HG02610 (cell line): ENCODE results near the gene BMPR1A.
"Not testable (repeated sequence)": the region's sequence is repeated elsewhere in the genome, so short reads cannot be mapped to it uniquely, and the experiment has no call there.

Experiments used
- ATAC-seq: cut with Tn5 transposase; IDR thresholded peaks from one replicate; pipeline ENCODE4 v1.9.1; 2021; ENCODE audit warnings: mild to moderate bottlenecking, moderate library complexity; ENCODE audit not compliant: unreplicated experiment

The BMPR1A gene

GRCh38 chr10:86936661-86937501, 180.5 kb downstream of the BMPR1A start:
- no peak for ATAC-seq

- ATAC-seq = no peak
These were observed 181.2 kb downstream of the BMPR1A start for GRCh38 chr10:86937502-86938154.

- ATAC-seq = no peak
These were observed 181.8 kb downstream of the BMPR1A start for GRCh38 chr10:86938260-86938659.

- ATAC-seq = not testable (repeated sequence)
These were observed 183.7 kb downstream of the BMPR1A start for GRCh38 chr10:86940076-86940475.

- ATAC-seq = no peak
These were observed 184.3 kb downstream of the BMPR1A start for GRCh38 chr10:86940677-86941076.

GRCh38 chr10:86941426-86941825, 185.0 kb downstream of the BMPR1A start:
- ATAC-seq = no peak

DNA sequence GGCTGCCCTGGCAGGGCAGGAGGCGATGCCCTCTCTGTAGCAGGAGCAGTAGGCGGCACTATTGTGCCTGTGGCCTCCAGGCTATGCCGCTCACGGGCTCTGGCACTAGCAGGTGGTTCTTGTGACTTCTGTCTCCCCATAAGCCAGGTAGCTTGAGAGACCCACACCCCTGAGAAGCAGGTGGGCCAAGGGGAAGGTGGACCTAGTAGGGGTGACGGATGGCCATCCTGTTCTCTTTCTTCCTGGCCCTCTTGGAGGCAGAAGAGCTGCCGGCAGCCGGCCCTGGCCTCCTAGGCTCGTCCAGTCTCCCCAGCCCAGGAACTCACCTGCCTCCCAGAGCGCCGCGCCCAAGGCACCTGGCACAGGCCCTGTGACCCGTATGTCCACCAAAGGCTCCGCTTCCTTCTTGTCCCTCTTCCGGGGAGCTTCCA, 185.6 kb downstream of the BMPR1A start:
- ATAC-seq = no peak

- no peak for ATAC-seq
These were observed 186.3 kb downstream of the BMPR1A start for GRCh38 chr10:86942441-86943315.

GRCh38 chr10:86943316-86944030, 187.1 kb downstream of the BMPR1A start:
- ATAC-seq = no peak

- ATAC-seq = no peak
These were observed 187.6 kb downstream of the BMPR1A start for GRCh38 chr10:86944031-86944419.

DNA sequence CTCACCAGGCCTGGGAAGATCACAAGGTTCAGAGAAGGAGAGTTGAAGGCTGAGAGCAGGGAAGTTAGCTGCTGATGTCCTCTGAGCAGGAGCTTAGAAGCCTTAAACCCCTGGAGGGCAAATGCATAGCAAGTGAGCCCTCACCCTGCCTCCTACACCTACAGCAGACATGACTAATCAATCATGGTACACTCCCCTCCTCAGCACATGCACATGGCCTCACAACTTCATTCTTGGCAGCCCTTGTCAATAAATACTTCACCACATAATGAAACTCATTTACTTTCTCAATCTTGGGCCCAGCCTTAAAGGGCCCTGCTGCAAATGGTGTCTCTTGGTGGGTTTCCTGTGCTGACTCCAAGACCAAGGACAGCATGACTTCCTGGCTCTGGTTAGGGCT, 188.1 kb downstream of the BMPR1A start:
- ATAC-seq = no peak

DNA sequence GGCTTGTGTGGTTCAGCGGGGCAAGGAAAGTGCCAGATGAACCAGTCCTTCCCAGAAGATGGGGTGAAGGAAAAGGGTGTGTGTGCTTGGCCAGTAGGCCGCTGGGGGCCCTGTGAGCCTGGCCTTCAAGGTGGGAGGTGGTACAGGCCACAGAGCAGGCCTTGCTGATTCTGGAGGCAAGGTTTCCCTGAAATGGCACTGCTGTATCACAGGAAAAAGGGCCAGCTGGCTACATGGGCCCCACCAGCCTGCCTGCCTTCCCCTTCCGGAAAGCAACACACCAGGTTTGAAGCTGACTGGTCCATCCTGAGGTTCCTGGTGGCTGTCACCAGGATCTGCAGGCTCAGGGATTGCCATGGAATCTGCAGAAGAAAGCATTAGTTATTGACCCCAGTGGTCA, 188.5 kb downstream of the BMPR1A start:
- no peak for ATAC-seq

DNA sequence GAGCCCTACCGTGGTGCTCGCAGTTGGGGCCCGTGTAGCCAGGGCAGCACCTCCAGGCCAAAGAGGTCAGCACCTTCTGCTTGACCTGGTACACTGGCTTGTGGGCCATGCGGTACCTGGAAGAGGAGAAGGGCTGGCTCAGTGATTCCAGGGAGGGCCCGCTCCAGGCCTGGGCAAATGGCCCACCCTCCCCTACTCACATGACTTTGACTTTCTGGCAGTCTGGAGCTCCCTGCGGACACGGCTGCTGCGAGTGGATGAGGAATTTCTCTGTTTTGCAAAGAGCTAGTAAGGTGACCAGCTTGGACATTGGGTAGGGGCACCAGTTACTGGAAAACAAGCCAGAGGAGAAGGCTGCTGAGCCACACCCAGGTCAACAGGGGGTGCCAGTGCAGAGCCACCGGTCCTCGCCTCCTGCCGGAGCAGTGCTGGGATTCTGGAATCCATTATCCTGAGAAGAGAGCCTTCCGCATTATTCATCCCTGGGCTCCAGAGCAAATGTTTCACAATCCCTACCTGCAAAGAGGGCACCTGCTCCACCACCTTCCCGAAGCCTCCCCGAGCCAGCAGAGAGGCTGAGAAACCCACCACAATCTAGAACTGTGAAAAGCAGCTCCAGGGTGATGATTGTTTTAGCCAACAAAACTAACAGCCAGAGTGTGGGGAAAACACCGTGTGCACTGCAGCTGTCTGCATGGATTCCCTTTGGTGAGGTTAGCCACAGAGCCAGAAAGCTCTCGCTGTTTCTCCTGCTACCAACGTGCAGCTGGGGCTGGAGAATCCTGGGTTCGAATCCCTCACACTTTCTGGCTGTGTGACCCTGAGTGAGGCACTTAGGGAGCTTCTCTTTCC, 189.2 kb downstream of the BMPR1A start:
- no peak for ATAC-seq

GRCh38 chr10:86946213-86947155, 190.1 kb downstream of the BMPR1A start:
- ATAC-seq = no peak

DNA sequence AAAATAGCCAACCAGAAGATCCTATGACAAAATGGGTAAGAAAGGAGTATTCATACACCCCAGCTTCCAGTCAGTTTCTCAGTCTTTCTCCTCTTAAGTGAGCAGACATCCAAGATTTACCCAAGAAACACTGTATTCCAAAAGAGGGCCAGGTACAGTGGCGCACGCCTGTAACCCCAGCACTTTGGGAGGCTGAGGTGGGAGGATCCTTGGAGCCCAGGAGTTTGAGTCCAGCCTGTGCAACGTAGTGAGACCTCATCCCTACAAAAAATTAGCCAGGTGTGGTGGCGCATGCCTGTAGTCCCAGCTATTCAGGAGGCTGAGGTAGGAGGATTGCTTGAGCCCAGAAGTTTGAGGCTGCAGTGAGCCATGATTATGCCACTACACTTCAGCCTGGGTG, 191.4 kb downstream of the BMPR1A start:
- ATAC-seq = not testable (repeated sequence)

- ATAC-seq = no peak
These were observed 193.9 kb downstream of the BMPR1A start for GRCh38 chr10:86950349-86950748.

DNA sequence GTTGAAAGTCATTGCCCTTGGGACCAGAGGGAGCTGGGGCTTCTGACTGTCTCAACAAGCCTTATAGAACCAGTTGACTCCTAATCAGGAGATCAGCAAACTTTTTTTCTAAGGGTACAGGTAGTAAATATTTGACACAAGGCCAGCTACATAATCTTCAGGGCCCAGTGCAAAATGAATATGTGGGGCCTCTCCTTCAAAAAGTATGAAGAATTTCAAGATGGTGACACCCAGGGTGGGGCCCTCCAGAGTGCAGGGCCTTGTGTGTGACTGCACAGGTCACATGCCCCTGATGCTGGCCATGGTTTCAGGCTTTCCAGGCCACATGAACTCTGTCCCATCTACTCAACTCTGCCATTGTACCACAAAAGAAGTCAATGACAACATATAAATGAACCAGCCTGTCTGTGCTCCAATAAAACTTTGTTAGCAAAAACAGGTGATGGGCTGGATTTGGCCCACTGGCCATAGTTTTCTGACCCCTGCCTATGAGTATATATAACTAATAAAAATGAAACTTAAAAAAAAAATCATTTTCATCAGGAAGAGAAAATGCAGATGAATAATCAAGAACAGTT, 194.9 kb downstream of the BMPR1A start:
- ATAC-seq = no peak

- no peak for ATAC-seq
These were observed 195.7 kb downstream of the BMPR1A start for GRCh38 chr10:86952106-86952505.
